Endothelial cell of umbilical vein (primary cell): ENCODE data around the gene CNTN2.

Experiments used
- EZH2 ChIP-seq: IDR thresholded peaks from 2 replicates; pipeline ENCODE4 v1.6.1; 2012; ENCODE audit warnings: borderline replicate concordance, low read depth, mild to moderate bottlenecking, moderate library complexity, low read length, inconsistent platforms; ENCODE audit not compliant: severe bottlenecking
- GATA2 ChIP-seq: IDR thresholded peaks from 2 replicates; pipeline ENCODE4 v1.7.0; 2011; ENCODE audit warnings: low read depth, mild to moderate bottlenecking, moderate library complexity, mixed read lengths, low read length; ENCODE audit not compliant: insufficient read length, insufficient read depth
- JUN ChIP-seq: IDR thresholded peaks from 2 replicates; pipeline ENCODE4 v1.6.1; 2011; ENCODE audit warnings: borderline replicate concordance, low read depth; ENCODE audit not compliant: insufficient read length, insufficient read depth
- MYC ChIP-seq: IDR thresholded peaks from one replicate; pipeline ENCODE4 v1.6.1; 2011; ENCODE audit warnings: mild to moderate bottlenecking, low read depth, low read length
- POLR2A ChIP-seq: IDR thresholded peaks from 2 replicates; pipeline ENCODE4 v1.6.1; 2012; ENCODE audit warnings: low read depth, mild to moderate bottlenecking, control low read depth, low read length
- POLR2AphosphoS5 ChIP-seq: IDR thresholded peaks from 2 replicates; pipeline ENCODE4 v1.6.1; 2012; ENCODE audit warnings: low read depth, mild to moderate bottlenecking, control low read depth, low read length, moderate library complexity; ENCODE audit not compliant: insufficient read depth
- TF ChIP-seq, protein P1 (sequence below), 2 donors: IDR thresholded peaks; 1 replicate in 1 of 2; 2 replicates in 1 of 2; pipeline ENCODE4 v1.5.1; 2011; ENCODE audit warnings: low read length in 2 of 2, mild to moderate bottlenecking in 2 of 2, moderate library complexity in 2 of 2, control low read depth in 1 of 2, inconsistent platforms in 1 of 2, low read depth in 1 of 2; ENCODE audit not compliant: insufficient read depth in 1 of 2; ENCODE audit errors: extremely low read depth in 1 of 2
- TF ChIP-seq, protein P2 (sequence below): IDR thresholded peaks from 2 replicates; pipeline ENCODE4 v1.6.1; 2011; ENCODE audit not compliant: insufficient read depth, insufficient read length

DNA sequence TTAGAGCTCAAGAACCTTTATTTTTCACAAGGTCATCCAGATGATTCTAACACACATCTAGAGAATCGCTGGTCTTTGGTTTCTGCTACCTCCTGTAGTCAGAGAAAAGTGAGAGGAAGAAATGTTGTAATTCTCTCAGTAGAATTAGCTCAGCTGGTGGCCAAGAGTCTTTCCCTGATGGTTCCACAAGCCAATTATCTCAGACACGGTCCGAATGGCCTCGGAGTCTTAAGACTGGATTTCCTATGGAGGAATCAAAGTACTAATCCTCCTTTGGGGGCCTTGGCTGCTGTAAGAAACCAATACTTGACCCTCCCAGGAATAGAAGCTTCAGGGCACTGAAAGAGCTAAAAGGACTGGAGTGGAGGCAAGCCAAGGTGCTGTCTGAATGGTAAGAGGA, 39.4 kb downstream of the CNTN2 start:
- TF ChIP-seq POLR2A, result no peak
- TF ChIP-seq, protein P1, sequence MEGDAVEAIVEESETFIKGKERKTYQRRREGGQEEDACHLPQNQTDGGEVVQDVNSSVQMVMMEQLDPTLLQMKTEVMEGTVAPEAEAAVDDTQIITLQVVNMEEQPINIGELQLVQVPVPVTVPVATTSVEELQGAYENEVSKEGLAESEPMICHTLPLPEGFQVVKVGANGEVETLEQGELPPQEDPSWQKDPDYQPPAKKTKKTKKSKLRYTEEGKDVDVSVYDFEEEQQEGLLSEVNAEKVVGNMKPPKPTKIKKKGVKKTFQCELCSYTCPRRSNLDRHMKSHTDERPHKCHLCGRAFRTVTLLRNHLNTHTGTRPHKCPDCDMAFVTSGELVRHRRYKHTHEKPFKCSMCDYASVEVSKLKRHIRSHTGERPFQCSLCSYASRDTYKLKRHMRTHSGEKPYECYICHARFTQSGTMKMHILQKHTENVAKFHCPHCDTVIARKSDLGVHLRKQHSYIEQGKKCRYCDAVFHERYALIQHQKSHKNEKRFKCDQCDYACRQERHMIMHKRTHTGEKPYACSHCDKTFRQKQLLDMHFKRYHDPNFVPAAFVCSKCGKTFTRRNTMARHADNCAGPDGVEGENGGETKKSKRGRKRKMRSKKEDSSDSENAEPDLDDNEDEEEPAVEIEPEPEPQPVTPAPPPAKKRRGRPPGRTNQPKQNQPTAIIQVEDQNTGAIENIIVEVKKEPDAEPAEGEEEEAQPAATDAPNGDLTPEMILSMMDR (IDR thresholded peaks at IDR 0.05; ENCODE audit: extremely low read depth in 1 of 2, insufficient read depth in 1 of 2, low read depth in 1 of 2, low read length in 2 of 2), result no peak
- TF ChIP-seq, protein P2, sequence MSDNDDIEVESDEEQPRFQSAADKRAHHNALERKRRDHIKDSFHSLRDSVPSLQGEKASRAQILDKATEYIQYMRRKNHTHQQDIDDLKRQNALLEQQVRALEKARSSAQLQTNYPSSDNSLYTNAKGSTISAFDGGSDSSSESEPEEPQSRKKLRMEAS, result no peak
- TF ChIP-seq POLR2AphosphoS5, result no peak
- TF ChIP-seq GATA2, result no peak
- TF ChIP-seq EZH2, result no peak
- no peak for TF ChIP-seq JUN
- TF ChIP-seq MYC, result no peak
